Inferior parietal cortex (tissue), 1 donor: Measurements from ENCODE around the gene USP36.

Source experiments
- DNase-seq: peaks from one replicate; pipeline ENCODE4 v3.0.0-alpha.2; 2016; ENCODE audit errors: extremely low spot score

USP36 gene

GRCh38 chr17:78815696-78816095, 24.9 kb downstream of the USP36 start:
- DNase-seq = no peak

GRCh38 chr17:78812855-78813254, 27.8 kb downstream of the USP36 start:
- no peak for DNase-seq

GRCh38 chr17:78808163-78808562, 32.5 kb downstream of the USP36 start:
- DNase-seq = no peak

- DNase-seq = no peak
These were observed 34.2 kb downstream of the USP36 start for GRCh38 chr17:78806451-78806850.

- no peak for DNase-seq
These were observed 35.3 kb downstream of the USP36 start for GRCh38 chr17:78805301-78805700.

- DNase-seq = no peak
These were observed 35.8 kb downstream of the USP36 start for GRCh38 chr17:78804777-78805176.

GRCh38 chr17:78803186-78803845, 37.3 kb downstream of the USP36 start:
- no peak for DNase-seq

GRCh38 chr17:78802459-78802858, 38.2 kb downstream of the USP36 start:
- DNase-seq = no peak

GRCh38 chr17:78802008-78802407, 38.6 kb downstream of the USP36 start:
- DNase-seq = no peak

GRCh38 chr17:78800132-78800931, 40.3 kb downstream of the USP36 start:
- no peak for DNase-seq

GRCh38 chr17:78798695-78799559, 41.7 kb downstream of the USP36 start:
- DNase-seq = peak; percentile 76

- no peak for DNase-seq
These were observed 42.7 kb downstream of the USP36 start for GRCh38 chr17:78797691-78798585.

- no peak for DNase-seq
These were observed 43.4 kb downstream of the USP36 start for GRCh38 chr17:78797213-78797612.

GRCh38 chr17:78796517-78796900, 44.1 kb downstream of the USP36 start:
- no peak for DNase-seq

GRCh38 chr17:78795861-78796516, 44.6 kb downstream of the USP36 start:
- DNase-seq = no peak

- DNase-seq = no peak
These were observed 45.6 kb downstream of the USP36 start for GRCh38 chr17:78794864-78795640.

- no peak for DNase-seq
These were observed 46.2 kb downstream of the USP36 start for GRCh38 chr17:78794399-78794798.

- no peak for DNase-seq
These were observed 46.6 kb downstream of the USP36 start for GRCh38 chr17:78793968-78794367.

- DNase-seq = no peak
These were observed 47.2 kb downstream of the USP36 start for GRCh38 chr17:78793415-78793814.
